Liver (tissue), 3 donors: Measurements from ENCODE around the gene SELENOK.

Source experiments
- EGR1 ChIP-seq, 2 donors: IDR thresholded peaks; 2 replicates each; pipeline ENCODE4 v1.6.1; 2016 to 2018; ENCODE audit warnings: antibody characterized with exemption in 2 of 2, low read depth in 2 of 2
- FOXA1 ChIP-seq: IDR thresholded peaks from 2 replicates; pipeline ENCODE4 v1.6.1; 2016; ENCODE audit warnings: antibody characterized with exemption
- GABPA ChIP-seq, 2 donors: IDR thresholded peaks in 1 of 2; conservative IDR thresholded peaks in 1 of 2; 2 replicates each; pipeline ENCODE4 v1.6.1; 2016; ENCODE audit warnings: antibody characterized with exemption in 2 of 2, mild to moderate bottlenecking in 1 of 2, moderate library complexity in 1 of 2
- JUND ChIP-seq, 2 donors: IDR thresholded peaks; 2 replicates each; pipeline ENCODE4 v1.6.1; 2016; ENCODE audit warnings: antibody characterized with exemption in 2 of 2
- RAD21 ChIP-seq, 2 donors: IDR thresholded peaks; 2 replicates each; pipeline ENCODE4 v1.6.1; 2016; ENCODE audit warnings: antibody characterized with exemption in 2 of 2, mild to moderate bottlenecking in 2 of 2
- TAF1 ChIP-seq: conservative IDR thresholded peaks from 2 replicates; pipeline ENCODE4 v1.6.1; 2016; ENCODE audit warnings: antibody characterized with exemption, mild to moderate bottlenecking
- TF ChIP-seq, protein P1 (sequence below): IDR thresholded peaks from 2 replicates; pipeline ENCODE4 v1.6.1; 2016; ENCODE audit warnings: antibody characterized with exemption
- TF ChIP-seq, protein P2 (sequence below): fragments of 150-350 bp; IDR thresholded peaks from 2 replicates; pipeline ENCODE4 v1.5.1; 2017; ENCODE audit warnings: improper control_type of control experiment, low read depth, low read length; ENCODE audit not compliant: missing input control
- TF ChIP-seq, protein P3 (sequence below): IDR thresholded peaks from 2 replicates; pipeline ENCODE4 v1.6.1; 2016; ENCODE audit warnings: antibody characterized with exemption
- TF ChIP-seq, protein P4 (sequence below): IDR thresholded peaks from 2 replicates; pipeline ENCODE4 v1.6.1; 2016; ENCODE audit warnings: antibody characterized with exemption
- TF ChIP-seq, protein P5 (sequence below): IDR thresholded peaks from 2 replicates; pipeline ENCODE4 v1.6.1; 2016; ENCODE audit warnings: antibody characterized with exemption, mild to moderate bottlenecking
- donor health status: healthy.
- donor health status: healthy.

DNA sequence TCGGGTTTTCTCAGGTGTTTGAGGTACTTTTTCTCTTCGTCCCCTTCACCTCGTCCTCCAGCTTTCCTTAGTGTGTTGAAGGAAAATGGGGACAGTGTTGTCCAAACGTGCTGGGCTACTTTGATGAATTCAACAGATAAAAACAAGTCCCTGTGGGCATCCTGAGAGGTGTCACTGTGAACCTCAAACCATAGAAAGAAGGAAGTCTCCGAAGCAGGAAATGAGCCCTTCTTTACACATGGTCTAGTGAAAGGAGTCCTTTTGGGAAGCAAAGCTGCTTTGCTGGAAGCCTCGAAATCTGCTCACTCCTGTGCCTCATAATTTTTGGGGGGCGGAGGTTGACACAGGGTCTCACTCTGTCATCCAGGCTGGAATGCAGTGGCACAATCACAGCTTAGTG is 34.7 kb downstream of the SELENOK start:
- TF ChIP-seq RAD21 (IDR thresholded peaks at IDR 0.05) (no peak), TAF1 (no peak), FOXA1 (no peak), JUND (IDR thresholded peaks at IDR 0.05) (no peak), GABPA (IDR thresholded peaks at IDR 0.05 in 1 of 2, conservative IDR thresholded peaks at IDR 0.05 in 1 of 2) (no peak), EGR1 (IDR thresholded peaks at IDR 0.05; ENCODE audit: low read depth in 2 of 2) (no peak)
- TF ChIP-seq, protein P1, sequence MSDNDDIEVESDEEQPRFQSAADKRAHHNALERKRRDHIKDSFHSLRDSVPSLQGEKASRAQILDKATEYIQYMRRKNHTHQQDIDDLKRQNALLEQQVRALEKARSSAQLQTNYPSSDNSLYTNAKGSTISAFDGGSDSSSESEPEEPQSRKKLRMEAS: no peak
- TF ChIP-seq, protein P2, sequence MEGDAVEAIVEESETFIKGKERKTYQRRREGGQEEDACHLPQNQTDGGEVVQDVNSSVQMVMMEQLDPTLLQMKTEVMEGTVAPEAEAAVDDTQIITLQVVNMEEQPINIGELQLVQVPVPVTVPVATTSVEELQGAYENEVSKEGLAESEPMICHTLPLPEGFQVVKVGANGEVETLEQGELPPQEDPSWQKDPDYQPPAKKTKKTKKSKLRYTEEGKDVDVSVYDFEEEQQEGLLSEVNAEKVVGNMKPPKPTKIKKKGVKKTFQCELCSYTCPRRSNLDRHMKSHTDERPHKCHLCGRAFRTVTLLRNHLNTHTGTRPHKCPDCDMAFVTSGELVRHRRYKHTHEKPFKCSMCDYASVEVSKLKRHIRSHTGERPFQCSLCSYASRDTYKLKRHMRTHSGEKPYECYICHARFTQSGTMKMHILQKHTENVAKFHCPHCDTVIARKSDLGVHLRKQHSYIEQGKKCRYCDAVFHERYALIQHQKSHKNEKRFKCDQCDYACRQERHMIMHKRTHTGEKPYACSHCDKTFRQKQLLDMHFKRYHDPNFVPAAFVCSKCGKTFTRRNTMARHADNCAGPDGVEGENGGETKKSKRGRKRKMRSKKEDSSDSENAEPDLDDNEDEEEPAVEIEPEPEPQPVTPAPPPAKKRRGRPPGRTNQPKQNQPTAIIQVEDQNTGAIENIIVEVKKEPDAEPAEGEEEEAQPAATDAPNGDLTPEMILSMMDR: no peak
- TF ChIP-seq, protein P3, sequence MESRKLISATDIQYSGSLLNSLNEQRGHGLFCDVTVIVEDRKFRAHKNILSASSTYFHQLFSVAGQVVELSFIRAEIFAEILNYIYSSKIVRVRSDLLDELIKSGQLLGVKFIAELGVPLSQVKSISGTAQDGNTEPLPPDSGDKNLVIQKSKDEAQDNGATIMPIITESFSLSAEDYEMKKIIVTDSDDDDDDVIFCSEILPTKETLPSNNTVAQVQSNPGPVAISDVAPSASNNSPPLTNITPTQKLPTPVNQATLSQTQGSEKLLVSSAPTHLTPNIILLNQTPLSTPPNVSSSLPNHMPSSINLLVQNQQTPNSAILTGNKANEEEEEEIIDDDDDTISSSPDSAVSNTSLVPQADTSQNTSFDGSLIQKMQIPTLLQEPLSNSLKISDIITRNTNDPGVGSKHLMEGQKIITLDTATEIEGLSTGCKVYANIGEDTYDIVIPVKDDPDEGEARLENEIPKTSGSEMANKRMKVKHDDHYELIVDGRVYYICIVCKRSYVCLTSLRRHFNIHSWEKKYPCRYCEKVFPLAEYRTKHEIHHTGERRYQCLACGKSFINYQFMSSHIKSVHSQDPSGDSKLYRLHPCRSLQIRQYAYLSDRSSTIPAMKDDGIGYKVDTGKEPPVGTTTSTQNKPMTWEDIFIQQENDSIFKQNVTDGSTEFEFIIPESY: no peak
- TF ChIP-seq, protein P4, sequence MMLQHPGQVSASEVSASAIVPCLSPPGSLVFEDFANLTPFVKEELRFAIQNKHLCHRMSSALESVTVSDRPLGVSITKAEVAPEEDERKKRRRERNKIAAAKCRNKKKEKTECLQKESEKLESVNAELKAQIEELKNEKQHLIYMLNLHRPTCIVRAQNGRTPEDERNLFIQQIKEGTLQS: no peak
- TF ChIP-seq, protein P5, sequence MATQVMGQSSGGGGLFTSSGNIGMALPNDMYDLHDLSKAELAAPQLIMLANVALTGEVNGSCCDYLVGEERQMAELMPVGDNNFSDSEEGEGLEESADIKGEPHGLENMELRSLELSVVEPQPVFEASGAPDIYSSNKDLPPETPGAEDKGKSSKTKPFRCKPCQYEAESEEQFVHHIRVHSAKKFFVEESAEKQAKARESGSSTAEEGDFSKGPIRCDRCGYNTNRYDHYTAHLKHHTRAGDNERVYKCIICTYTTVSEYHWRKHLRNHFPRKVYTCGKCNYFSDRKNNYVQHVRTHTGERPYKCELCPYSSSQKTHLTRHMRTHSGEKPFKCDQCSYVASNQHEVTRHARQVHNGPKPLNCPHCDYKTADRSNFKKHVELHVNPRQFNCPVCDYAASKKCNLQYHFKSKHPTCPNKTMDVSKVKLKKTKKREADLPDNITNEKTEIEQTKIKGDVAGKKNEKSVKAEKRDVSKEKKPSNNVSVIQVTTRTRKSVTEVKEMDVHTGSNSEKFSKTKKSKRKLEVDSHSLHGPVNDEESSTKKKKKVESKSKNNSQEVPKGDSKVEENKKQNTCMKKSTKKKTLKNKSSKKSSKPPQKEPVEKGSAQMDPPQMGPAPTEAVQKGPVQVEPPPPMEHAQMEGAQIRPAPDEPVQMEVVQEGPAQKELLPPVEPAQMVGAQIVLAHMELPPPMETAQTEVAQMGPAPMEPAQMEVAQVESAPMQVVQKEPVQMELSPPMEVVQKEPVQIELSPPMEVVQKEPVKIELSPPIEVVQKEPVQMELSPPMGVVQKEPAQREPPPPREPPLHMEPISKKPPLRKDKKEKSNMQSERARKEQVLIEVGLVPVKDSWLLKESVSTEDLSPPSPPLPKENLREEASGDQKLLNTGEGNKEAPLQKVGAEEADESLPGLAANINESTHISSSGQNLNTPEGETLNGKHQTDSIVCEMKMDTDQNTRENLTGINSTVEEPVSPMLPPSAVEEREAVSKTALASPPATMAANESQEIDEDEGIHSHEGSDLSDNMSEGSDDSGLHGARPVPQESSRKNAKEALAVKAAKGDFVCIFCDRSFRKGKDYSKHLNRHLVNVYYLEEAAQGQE: no peak
